Lower leg skin (tissue), 3 donors: ENCODE data around the gene COL9A2.

Experiments used
- POLR2A ChIP-seq, 2 donors: fragments of 450-650 bp; IDR thresholded peaks; one replicate each; pipeline ENCODE4 v1.6.1; 2016 to 2017; ENCODE audit warnings: antibody characterized with exemption in 2 of 2, mild to moderate bottlenecking in 1 of 2, moderate library complexity in 1 of 2
- TF ChIP-seq, protein P1 (sequence below), 3 donors: fragments of 450-650 bp; IDR thresholded peaks; one replicate each; pipeline ENCODE4 v1.5.1; 2016; ENCODE audit warnings: antibody characterized with exemption in 3 of 3, mild to moderate bottlenecking in 3 of 3, moderate library complexity in 2 of 3

DNA sequence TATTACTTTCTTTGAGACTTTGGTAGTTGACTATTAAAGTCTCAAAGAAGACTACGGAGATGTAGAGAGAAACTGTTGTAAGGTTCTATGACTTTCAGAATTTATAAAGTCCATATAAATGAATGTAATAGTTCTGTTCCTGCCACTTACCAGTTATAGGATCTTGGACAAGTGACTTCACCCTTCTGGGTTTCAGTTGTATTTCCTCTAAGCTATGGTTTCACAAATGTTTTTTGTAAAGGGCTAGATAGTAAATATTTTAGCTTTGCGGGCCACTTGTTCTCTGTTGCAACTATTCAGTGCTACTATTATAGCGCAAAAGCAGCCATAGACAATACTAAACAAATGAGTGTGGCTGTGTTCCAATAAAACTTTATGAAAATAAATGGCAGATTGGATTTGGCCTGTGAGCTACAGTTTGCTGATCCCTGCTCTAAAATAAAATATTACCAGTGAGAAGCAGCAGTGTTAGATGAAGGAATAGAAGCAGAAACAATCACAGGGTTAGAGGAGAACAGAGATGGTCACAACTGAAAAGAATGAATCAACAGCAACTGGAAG lies 44.4 kb downstream of the COL9A2 start:
- TF ChIP-seq, protein P1, sequence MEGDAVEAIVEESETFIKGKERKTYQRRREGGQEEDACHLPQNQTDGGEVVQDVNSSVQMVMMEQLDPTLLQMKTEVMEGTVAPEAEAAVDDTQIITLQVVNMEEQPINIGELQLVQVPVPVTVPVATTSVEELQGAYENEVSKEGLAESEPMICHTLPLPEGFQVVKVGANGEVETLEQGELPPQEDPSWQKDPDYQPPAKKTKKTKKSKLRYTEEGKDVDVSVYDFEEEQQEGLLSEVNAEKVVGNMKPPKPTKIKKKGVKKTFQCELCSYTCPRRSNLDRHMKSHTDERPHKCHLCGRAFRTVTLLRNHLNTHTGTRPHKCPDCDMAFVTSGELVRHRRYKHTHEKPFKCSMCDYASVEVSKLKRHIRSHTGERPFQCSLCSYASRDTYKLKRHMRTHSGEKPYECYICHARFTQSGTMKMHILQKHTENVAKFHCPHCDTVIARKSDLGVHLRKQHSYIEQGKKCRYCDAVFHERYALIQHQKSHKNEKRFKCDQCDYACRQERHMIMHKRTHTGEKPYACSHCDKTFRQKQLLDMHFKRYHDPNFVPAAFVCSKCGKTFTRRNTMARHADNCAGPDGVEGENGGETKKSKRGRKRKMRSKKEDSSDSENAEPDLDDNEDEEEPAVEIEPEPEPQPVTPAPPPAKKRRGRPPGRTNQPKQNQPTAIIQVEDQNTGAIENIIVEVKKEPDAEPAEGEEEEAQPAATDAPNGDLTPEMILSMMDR (IDR thresholded peaks at IDR 0.05): no peak
- no peak for TF ChIP-seq POLR2A (IDR thresholded peaks at IDR 0.05)
